ENCODE measurements around the gene DCBLD1.

DNA sequence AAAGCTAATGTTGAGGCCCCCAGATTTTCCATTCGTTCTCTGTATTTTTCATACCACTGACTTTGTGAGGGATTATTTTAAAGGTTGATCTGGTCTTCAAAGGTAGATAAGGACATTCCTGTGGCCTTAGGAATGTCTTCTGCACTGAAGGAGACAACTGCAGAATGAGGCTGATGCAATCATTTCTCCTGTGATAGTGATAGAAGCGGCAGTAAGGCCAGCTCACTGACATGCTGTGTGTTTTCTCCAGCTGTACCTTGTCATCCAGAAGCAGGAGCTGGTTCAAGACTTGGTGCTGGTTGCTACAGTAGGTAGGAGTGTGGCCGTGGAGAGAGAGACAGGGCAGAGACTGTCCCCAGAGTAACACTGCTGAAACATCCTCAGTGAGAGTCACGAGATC is 53.8 kb downstream of the DCBLD1 start:
- TF ChIP-seq EZH2phosphoT487 (IDR thresholded peaks at IDR 0.05; ENCODE audit: insufficient read depth, low read depth) (no peak), EZH2 (IDR thresholded peaks at IDR 0.05; ENCODE audit: insufficient read depth, poor library complexity, severe bottlenecking) (no peak)

Data from GM23248 (cell line).